Pancreas (tissue), 10 donors: ENCODE results near the gene CSNK1G1. TPM values are rescaled to one million over a fixed set of nuclear protein-coding genes. Genes with fewer than 3 reads are reported as not detected.

Experiments used
- ATAC-seq, 4 donors: fragments of 200-7000 bp; cut with Tn5 transposase; one replicate each; pipeline versions ENCODE4 v1.8.0 to v1.9.1; 2020; ENCODE audit warnings: mild to moderate bottlenecking in 4 of 4, moderate library complexity in 4 of 4
- DNase-seq, 6 donors: peaks; one replicate each; pipeline ENCODE4 v3.0.0-alpha.2; 2020
- FAIRE-seq: peaks from 2 replicates; lab custom pipeline; 2012; peaks lifted over from hg19 to GRCh38; lab: Jason Lieb, UNC
- H3K27ac ChIP-seq, 4 donors: fragments of 200-600 bp; sonication (generic); 1 replicate in 3 of 4; 2 replicates in 1 of 4; pipeline versions ENCODE4 v1.5.0 to v1.8.0; 2020
- H3K27me3 ChIP-seq, 4 donors: fragments of 200-600 bp; one replicate each; pipeline ENCODE4 v1.8.0; 2021
- H3K36me3 ChIP-seq, 3 donors: fragments of 200-600 bp; sonication (generic) in 1 of 3; one replicate each; pipeline versions ENCODE4 v1.5.0 to v1.8.0; 2020 to 2021
- H3K4me1 ChIP-seq, 3 donors: fragments of 200-600 bp; one replicate each; pipeline ENCODE4 v1.8.0; 2021
- H3K4me3 ChIP-seq, 4 donors: fragments of 200-600 bp; sonication (generic) in 2 of 4; one replicate each; pipeline versions ENCODE4 v1.5.0 to v1.8.0; 2020 to 2021
- H3K9me3 ChIP-seq, 4 donors: fragments of 200-600 bp; one replicate each; pipeline ENCODE4 v1.8.0; 2021
- WGBS, 2 donors: extraction: QIAGEN DNeasy Blood & Tissue Kit; methylation state at CpG; one replicate each; pipeline ENCODE4 v1.1.7; 2013; 5-methylcytosine and 5-hydroxymethylcytosine counted together
- intact Hi-C, 3 donors: fragments of 100-400 bp; cut with DNase I; formaldehyde crosslinking; loops; one replicate each; pipeline versions ENCODE4 v1.11.1 to v1.14.2; 2022
- polyA plus RNA-seq, 2 donors: library from polyadenylated mRNA; stranded (reverse); fragments of 200-250 nt; gene quantifications; one replicate each; pipeline ENCODE4 v1.2.3, GENCODE V29; 2013
- total RNA-seq, 6 donors: library from RNA; stranded (reverse); fragmentation: NEBNext Ultra II Directional in 4 of 6; extraction: Animal tissue kit (Norgen Biotek cat#: 25700) in 4 of 6; gene quantifications; one replicate each; pipeline versions ENCODE4 v1.2.1 to v1.2.4, GENCODE V29; 2021 to 2023
- TF ChIP-seq, protein P1 (sequence below), 4 donors: fragments of 200-600 bp; sonication (generic) in 3 of 4; IDR thresholded peaks; one replicate each; pipeline versions ENCODE4 v1.5.0 to v1.8.0; 2021; ENCODE audit warnings: antibody characterized with exemption in 4 of 4
- donor health status: healthy with polysubstance abuse.
- donor health status: DM: no; HTN: no; CAD: no; lungs with moderate emphysema.
- donor health status: DM: no; HTN: no; CAD: no.
- donor health status: control.
- donor health status: control.
- donor health status: Bipolar disorder and iron deficiency.
- donor health status: DM: yes; HTN: yes; CAD: no.
- donor health status: DM: no; HTN: no; CAD: no.
- donor health status: DM: no; HTN: no; CAD: no.
- donor health status: DM: yes; HTN: yes; CAD: no.

Gene CSNK1G1
- total and polyA plus RNA-seq, 8 donors = 2.4 to 12.1 (median 7.0) TPM

DNA sequence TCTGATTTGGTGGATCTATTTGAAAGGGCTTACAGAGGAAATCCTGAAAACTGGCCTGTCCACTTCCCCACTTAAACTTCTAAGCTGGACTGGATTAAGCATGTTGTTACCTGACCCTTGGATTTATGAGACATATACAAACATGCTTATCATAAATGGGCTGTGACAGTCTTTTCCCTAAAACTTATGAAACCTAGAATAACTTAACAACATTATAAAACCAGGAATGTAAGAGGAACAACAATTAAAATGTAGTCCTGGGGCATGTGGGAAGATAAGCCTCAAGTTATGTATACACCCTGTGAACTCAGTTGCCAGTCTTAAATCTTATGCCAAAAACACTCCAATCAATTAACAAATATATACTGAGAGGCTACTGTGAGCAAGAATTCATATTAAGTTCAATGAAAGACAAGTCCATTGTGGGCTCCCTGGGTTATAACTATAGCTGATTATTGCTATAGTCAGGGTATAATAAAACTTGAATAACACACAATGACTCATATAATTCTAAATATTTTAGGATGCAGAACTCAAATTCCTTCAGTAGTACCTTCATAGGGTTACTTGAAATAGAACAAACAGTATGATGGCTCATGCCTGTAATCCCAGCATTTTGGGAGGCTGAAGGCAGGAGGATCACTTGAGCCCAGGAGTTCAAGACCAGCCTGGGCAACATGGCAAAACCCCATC is 105.9 kb downstream of the CSNK1G1 start:
- peak overlapping the region; percentile 38 to 91 (median 70) for H3K27ac ChIP-seq
- ATAC-seq (peak in 3 of 4 donors; percentile 24 to 48 (median 29)), FAIRE-seq (no peak), DNase-seq (no peak)
- peaks cover 32 to 40% (median 39%) of the 10 kb centered on the region in 3 donors for H3K4me1 ChIP-seq
- intact Hi-C loops = no loop called here
- H3K9me3 ChIP-seq = no peaks in the 10 kb centered on the region
- no peak overlapping the region for H3K4me3 ChIP-seq
- no peaks in the 10 kb centered on the region for H3K27me3 ChIP-seq
- no peaks in the 10 kb centered on the region for H3K36me3 ChIP-seq
- TF ChIP-seq, protein P1, sequence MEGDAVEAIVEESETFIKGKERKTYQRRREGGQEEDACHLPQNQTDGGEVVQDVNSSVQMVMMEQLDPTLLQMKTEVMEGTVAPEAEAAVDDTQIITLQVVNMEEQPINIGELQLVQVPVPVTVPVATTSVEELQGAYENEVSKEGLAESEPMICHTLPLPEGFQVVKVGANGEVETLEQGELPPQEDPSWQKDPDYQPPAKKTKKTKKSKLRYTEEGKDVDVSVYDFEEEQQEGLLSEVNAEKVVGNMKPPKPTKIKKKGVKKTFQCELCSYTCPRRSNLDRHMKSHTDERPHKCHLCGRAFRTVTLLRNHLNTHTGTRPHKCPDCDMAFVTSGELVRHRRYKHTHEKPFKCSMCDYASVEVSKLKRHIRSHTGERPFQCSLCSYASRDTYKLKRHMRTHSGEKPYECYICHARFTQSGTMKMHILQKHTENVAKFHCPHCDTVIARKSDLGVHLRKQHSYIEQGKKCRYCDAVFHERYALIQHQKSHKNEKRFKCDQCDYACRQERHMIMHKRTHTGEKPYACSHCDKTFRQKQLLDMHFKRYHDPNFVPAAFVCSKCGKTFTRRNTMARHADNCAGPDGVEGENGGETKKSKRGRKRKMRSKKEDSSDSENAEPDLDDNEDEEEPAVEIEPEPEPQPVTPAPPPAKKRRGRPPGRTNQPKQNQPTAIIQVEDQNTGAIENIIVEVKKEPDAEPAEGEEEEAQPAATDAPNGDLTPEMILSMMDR (IDR thresholded peaks at IDR 0.05) = no peak

DNA sequence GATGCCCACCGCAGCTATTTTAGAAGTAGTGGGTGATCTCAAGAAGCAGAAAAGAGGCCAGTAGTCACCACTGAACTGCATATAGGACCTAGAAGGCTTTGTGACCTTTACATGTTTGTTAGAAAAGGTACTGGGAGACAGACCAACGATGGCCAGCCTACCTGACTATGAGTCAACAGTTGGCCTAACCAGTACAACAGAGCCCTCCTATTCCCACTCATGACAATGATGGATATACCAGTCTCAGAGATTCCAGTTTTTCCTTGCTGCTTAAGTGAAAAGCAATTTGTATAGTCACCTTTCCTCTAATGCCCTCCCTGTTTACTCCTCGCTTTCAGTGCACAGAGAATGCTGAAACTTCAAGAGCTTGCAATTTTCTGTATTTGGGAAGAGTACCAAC is 106.6 kb downstream of the CSNK1G1 start:
- ATAC-seq = peak; percentile 50 to 82 (median 59)
- Histone ChIP-seq H3K27ac (peak overlapping the region; percentile 38 to 91 (median 70)), H3K36me3 (no peaks in the 10 kb centered on the region), H3K9me3 (no peaks in the 10 kb centered on the region), H3K4me3 (no peak overlapping the region), H3K4me1 (peaks cover 32 to 40% (median 39%) of the 10 kb centered on the region in 3 donors), H3K27me3 (no peaks in the 10 kb centered on the region)
- WGBS, 2 donors = 67 to 73% methylated on average over 3 of the region's 3 CpGs
- TF ChIP-seq, protein P1 (IDR thresholded peaks at IDR 0.05) = no peak
- no peak for FAIRE-seq
- DNase-seq = peak in 2 of 6 donors; percentile 18 to 23
- intact Hi-C loops = no loop called here

DNA sequence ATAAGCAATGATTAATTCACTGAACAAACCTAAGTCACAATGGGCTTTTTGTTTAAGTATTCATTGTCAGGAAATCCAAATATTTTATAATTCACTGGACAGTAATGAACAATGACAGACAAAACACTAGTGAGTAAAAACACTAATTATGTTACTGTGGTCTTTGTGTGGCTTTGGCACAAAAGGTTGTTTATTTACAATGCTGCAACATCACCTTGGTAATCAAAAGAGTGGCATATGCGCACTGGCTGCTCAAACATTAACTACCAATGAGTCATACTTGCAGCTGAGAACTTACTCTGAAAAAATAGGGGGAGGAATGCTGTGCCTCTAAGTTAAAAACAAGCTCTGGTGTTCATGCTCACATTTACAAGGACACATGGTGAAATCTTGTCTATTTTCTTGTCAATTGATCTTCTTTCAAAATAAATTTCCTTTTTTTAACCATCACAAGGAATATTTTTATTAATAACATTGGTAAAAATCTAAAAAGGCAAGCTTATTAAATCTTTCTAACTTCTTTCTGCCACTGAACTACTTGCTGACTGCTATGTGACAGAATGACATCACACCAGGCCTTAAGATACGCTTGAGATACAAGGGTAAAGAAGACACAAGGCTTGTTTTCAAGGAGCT is 107.9 kb downstream of the CSNK1G1 start:
- Histone ChIP-seq H3K9me3 (no peaks in the 10 kb centered on the region), H3K4me1 (peaks cover 32 to 40% (median 39%) of the 10 kb centered on the region in 3 donors), H3K27me3 (no peaks in the 10 kb centered on the region), H3K27ac (peak overlapping the region; percentile 56 to 91 (median 70)), H3K4me3 (no peak overlapping the region), H3K36me3 (no peaks in the 10 kb centered on the region)
- TF ChIP-seq, protein P1 (IDR thresholded peaks at IDR 0.05) = no peak
- DNase-seq (peak in 3 of 6 donors; percentile 54 to 71 (median 58)), FAIRE-seq (peak; percentile 78), ATAC-seq (peak; percentile 91 to 96 (median 93))
- intact Hi-C loops = no loop called here
- WGBS, 2 donors = 25 to 36% methylated on average over 2 of the region's 2 CpGs

DNA sequence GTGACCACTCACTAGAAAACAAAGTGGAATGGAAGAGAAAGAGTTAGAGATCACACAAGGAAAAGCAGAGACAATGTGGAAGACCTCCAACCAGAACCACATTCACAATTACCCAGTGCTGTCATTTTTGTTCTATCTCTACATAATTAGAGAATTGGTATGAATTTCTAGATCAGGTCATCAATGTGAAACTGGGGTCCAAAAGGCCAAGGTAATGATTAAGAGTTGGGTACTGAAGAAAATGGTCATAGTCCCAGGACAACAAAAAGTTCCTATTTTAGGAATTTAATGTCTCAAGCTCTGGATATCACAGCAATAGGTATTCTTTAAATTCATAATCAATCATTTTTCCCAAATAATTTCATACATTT is 108.5 kb downstream of the CSNK1G1 start:
- Histone ChIP-seq H3K4me3 (no peak overlapping the region), H3K27me3 (no peaks in the 10 kb centered on the region), H3K9me3 (no peaks in the 10 kb centered on the region), H3K4me1 (peaks cover 32 to 40% (median 39%) of the 10 kb centered on the region in 3 donors), H3K27ac (peak overlapping the region; percentile 28 to 91 (median 70)), H3K36me3 (no peaks in the 10 kb centered on the region)
- intact Hi-C loops = no loop called here
- TF ChIP-seq, protein P1 (IDR thresholded peaks at IDR 0.05) = no peak
- FAIRE-seq (no peak), ATAC-seq (peak in 2 of 4 donors; percentile 14 to 32), DNase-seq (no peak)
